DMS153 (cell line): ENCODE data around the gene NELFB.
A peak's percentile ranks its signal among the peaks of the same experiment; 100 is the strongest.

Experiments
- DNase-seq: peaks from one replicate; lab custom pipeline; 2025; lab: John Stamatoyannopoulos, UW

The NELFB gene

GRCh38 chr9:137268538-137269201 is 13.5 kb downstream of the NELFB start:
- DNase-seq, result no peak

DNA sequence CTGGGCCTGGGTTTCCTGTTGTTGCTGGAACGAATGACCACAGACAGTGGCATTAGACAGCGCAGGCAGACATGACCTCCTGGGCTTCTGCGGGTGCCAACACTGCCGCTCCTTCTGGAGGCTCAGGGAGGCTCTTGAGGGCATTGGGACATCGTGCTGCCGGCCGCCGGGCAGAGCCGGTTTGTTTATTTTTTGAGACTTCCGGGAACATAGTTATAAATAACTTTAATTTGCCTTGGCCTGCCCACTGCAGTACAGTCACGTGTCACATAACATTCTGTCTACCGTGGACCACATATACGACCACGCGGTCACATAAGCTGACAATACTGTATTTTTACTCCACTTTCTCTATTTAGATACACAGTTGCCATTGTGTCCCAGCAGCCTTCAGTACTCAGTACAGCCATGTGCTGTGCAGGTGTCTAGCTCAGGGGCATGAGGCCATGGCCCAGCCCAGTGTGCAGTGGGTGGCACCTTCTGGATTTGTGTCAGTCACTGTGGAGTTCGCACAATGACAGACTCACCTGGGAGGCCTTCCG is 14.2 kb downstream of the NELFB start:
- peak; percentile 66 for DNase-seq

- DNase-seq, result no peak
Observed at GRCh38 chr9:137270929-137271695, 16.0 kb downstream of the NELFB start.

- no peak for DNase-seq
Observed at GRCh38 chr9:137271696-137272076, 16.6 kb downstream of the NELFB start.

GRCh38 chr9:137272241-137273094 is 17.3 kb downstream of the NELFB start:
- no peak for DNase-seq

DNA sequence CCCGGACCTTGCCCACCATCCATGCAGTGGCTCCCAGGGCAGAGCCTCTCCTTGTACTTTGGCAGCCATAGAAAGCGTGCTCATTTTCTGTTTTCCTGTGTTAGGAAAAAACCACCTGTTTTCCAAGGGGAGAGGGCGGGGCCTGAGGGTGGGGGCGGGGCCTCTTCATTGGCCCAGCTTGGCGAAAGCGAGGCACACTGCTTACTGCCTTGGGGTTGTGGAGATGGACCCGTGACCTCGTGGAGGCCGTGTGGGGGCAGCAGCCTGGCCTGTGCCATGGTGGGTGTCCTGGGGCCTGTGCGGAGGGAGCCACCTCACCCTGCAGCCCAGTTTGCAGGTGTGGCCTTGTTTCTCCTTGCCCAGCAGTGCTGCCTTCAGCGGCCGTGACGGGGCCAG is 18.0 kb downstream of the NELFB start:
- no peak for DNase-seq

- DNase-seq, result peak; percentile 70
Observed at GRCh38 chr9:137273611-137274320, 18.6 kb downstream of the NELFB start.

- DNase-seq, result no peak
Observed at GRCh38 chr9:137275203-137275587, 20.1 kb downstream of the NELFB start.

DNA sequence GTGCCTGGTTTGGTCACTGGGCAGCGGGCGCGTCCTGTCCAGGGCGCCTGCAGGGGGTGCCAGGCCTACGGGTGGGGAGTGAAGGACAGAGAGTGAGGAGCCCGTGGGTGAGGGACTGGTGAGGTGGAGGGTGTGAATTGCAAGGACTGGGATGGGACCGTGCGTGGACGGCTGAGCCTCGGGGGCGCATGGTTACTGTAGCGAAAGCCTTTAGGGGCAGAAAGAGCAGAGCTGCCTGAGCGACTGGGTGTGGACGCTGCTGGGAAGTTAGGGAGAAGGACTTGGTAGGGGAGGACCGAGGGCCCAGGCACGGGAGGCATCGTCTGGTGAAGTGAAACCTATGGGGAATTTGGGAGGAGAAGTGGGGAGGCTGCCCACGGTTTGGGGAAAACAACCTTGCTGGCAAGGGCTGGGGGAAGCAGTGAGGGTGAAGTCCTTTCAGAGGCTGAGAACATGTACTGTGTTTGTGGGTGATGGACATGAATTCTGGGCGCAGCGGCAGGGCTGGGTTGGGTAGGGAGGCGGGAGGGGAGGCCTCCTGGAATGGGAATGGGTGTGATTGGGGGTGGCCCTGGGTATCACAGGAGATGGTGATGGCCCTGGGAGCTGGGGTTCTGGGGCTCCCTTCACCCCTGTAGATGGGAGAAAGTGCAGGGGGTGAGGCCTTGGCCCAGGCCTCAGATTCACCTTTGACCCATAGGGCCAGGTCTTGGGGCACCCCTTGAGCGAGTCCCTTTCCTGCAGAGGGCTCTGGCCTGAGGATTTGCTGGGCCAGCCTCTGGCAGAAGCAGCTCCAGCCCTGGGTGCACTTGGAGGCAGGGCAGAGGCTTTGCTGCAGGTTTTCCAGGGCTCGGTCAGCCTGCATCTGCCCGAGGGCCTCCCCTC is 20.7 kb downstream of the NELFB start:
- DNase-seq, result no peak

GRCh38 chr9:137276473-137277328 is 21.6 kb downstream of the NELFB start:
- no peak for DNase-seq

DNA sequence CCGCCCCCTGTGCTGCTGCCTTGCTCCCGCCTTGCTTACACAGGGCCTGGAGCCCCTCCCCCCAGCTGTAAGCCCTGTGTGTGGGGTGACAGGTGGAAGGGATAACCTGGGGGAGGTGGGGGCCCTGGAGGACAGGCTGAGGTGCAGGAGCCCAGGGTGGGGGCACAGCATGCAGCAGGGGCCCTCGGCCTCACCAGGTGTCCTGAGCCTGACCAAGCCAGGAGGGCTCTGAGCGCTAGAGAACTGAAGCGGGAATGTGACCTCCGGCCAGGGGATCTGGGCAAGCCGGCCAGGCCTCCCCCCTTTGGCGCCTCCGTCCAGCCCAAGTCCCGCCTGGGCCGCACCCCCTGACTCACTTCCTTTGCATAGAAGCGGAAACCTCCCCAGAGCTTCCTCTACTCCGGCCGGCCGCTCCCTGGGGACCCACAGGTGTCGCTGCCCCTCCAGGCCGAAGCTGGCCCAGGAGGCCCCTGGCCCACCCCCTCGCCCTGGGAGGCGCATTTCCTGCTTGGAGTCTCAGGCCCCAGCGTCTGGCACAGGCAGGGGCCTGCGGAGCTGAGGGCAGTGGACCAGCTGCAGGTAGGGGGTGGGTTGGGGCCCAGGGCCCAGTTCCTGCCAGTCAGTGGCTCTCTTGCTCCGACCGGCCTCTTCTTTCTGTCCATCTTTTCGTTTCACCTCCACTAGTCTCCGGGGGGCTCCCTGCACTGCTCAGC is 22.4 kb downstream of the NELFB start, which contains the start of gene TOR4A:
TOR4A (plus strand) TSS at position 398 of the 713 bp plus-strand sequence. CDS start 964 bp downstream, outside the sequence.
- DNase-seq, result no peak

DNA sequence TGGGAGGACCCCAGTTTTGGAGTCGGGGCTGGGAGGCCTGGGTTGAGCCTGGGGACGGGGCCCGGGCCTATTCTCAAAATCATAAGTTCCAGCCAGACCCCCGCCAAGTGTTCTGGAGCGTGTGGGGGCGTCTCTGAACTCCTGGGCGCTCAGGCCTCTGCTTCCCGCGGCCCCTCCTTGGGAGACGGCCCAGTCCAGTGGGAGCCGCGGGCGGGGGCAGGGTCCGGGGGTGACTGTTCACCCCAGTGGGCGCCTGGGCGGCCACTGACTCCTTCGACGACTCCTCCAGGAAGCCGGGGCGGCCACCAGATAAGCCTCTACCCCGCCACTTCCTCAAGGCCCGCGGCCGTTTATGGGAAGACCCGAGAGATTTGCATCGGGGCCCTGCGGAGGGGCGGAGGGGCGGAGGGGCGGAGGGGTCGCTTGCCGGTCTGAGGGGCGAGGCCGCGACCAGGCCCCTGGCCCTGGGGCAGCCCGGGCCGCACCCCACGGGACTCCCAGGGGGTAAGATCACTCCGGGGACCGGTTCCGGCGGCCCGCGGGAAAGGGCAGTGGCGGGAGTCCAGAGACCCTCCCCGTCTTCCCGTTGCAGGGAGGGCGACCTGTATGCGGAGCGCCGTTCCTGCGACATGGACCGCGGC is 23.1 kb downstream of the NELFB start:
- DNase-seq, result no peak

- no peak for DNase-seq
Observed at GRCh38 chr9:137278721-137279711, 23.9 kb downstream of the NELFB start.

- DNase-seq, result no peak
Observed at GRCh38 chr9:137279741-137280473, 24.8 kb downstream of the NELFB start.

GRCh38 chr9:137280474-137281344 is 25.6 kb downstream of the NELFB start:
- DNase-seq, result no peak
